ENCODE measurements around the gene MMP27. TPM values are rescaled to one million over a fixed set of nuclear protein-coding genes. Genes with fewer than 3 reads are reported as not detected.

The MMP27 gene
- total and polyA plus RNA-seq, 2 experiments from 2014 or later: not detected

DNA sequence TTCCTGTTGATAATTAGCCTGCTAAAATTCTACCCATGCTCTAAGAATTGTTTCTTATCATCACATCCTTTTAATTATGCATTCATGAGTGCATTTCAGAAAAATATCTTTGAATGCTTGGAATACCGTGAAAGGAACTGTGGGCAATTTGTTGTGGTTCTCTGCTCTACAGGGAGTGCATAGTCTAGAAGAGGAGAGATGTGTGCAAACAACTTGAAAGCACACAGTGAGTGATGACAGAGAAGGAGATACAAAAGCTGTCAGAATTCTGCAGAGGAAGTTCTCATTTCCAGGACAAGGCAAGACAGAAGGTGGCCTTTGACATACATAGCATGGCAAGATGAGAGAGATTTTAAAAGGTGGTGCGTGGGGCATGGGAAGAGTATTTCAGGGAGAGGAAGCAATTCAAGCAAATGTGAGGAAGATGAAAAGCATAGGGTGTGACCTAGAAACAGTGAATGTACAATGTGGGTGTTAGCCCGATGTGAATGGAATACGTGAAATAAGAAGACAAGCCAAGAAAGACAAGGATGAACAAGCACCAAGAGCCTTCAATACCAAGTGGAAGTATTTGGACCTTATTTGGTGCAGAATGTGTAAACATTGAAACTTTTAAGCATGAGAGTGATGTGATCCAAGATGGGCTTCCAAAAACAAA lies 14.2 kb upstream of the MMP27 start:
- Histone ChIP-seq H3K27me3 (no peaks in the 10 kb centered on the region), H3K9me2 (replicated peaks; ENCODE audit: insufficient read depth) (no peaks in the 10 kb centered on the region), H3K36me3 (replicated peaks; ENCODE audit: insufficient read depth, low read depth) (no peaks in the 10 kb centered on the region), H2AFZ (no peak overlapping the region), H3K4me2 (no peak overlapping the region), H3K79me2 (no peaks in the 10 kb centered on the region), H3K27ac (no peak overlapping the region), H3K9me3 (ENCODE audit: low read depth) (no peaks in the 10 kb centered on the region), H3K4me1 (ENCODE audit: insufficient read depth) (no peaks in the 10 kb centered on the region), H4K20me1 (ENCODE audit: insufficient read depth, poor library complexity, severe bottlenecking) (no peaks in the 10 kb centered on the region), H3K4me3 (no peak overlapping the region)
- TF ChIP-seq, protein P1, sequence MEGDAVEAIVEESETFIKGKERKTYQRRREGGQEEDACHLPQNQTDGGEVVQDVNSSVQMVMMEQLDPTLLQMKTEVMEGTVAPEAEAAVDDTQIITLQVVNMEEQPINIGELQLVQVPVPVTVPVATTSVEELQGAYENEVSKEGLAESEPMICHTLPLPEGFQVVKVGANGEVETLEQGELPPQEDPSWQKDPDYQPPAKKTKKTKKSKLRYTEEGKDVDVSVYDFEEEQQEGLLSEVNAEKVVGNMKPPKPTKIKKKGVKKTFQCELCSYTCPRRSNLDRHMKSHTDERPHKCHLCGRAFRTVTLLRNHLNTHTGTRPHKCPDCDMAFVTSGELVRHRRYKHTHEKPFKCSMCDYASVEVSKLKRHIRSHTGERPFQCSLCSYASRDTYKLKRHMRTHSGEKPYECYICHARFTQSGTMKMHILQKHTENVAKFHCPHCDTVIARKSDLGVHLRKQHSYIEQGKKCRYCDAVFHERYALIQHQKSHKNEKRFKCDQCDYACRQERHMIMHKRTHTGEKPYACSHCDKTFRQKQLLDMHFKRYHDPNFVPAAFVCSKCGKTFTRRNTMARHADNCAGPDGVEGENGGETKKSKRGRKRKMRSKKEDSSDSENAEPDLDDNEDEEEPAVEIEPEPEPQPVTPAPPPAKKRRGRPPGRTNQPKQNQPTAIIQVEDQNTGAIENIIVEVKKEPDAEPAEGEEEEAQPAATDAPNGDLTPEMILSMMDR (IDR thresholded peaks at IDR 0.05; ENCODE audit: poor library complexity): no peak
- 74% methylated on average over 4 of the region's 4 CpGs for WGBS (ENCODE audit: low lambda C conversion rate, missing lambda C conversion rate)
- DNase-seq (ENCODE audit: low spot score): no peak

DNA sequence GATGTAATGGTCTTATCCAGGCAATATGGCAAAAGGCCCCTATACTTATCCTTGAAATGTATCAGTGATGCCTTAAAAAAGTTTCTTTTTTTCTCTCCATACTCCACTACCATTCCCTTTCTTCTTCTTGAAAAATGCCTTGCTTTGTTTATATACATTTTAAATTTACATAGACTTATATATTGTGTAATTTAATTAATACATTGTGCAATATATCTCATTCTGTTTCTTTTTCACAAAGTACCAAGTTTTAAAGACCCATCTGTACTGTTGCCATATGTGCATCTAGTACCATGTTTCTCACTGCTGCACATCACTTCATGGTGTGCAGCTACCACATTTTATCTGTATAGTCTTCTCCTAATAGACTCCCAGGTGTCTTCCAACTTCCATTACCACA lies 11.7 kb upstream of the MMP27 start:
- H2AFZ ChIP-seq: no peak overlapping the region
- H3K4me3 ChIP-seq: no peak overlapping the region
- no peaks in the 10 kb centered on the region for H3K4me1 ChIP-seq (ENCODE audit: insufficient read depth)
- TF ChIP-seq, protein P1 (IDR thresholded peaks at IDR 0.05; ENCODE audit: poor library complexity): no peak
- no peak for TF ChIP-seq EZH2phosphoT487 (IDR thresholded peaks at IDR 0.05; ENCODE audit: low read depth, severe bottlenecking, unreplicated experiment)
- no peak for TF ChIP-seq EZH2 (IDR thresholded peaks at IDR 0.05; ENCODE audit: borderline replicate concordance)
- H3K79me2 ChIP-seq: no peaks in the 10 kb centered on the region
- DNase-seq (ENCODE audit: low spot score): no peak
- H3K4me2 ChIP-seq: no peak overlapping the region
- H4K20me1 ChIP-seq (ENCODE audit: insufficient read depth, poor library complexity, severe bottlenecking): no peaks in the 10 kb centered on the region
- H3K27ac ChIP-seq: no peak overlapping the region
- H3K9me3 ChIP-seq (ENCODE audit: low read depth): no peaks in the 10 kb centered on the region
- H3K27me3 ChIP-seq: no peaks in the 10 kb centered on the region
- no peaks in the 10 kb centered on the region for H3K36me3 ChIP-seq (replicated peaks; ENCODE audit: insufficient read depth, low read depth)
- no peaks in the 10 kb centered on the region for H3K9me2 ChIP-seq (replicated peaks; ENCODE audit: insufficient read depth)

DNA sequence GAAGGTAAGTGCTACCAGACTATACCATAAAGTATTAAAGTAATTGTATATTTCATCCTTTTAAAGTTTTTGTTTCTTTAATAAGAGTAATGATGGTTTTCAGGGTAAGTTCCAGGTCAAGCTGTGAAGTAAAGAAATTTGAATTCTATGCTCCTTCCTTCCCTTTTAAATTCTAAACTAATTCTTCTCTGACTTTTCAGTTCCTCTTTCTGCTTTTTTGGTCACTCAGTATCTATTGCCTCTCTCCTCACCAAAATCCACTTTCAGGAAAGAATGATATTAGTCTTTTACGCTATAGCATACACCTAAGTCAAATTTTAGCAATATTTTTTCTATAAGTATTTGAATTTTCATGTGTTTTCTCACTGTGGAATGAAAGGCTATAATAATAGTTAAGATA lies 11.0 kb upstream of the MMP27 start:
- Histone ChIP-seq H3K9me3 (ENCODE audit: low read depth) (no peaks in the 10 kb centered on the region), H3K27ac (no peak overlapping the region), H3K9me2 (replicated peaks; ENCODE audit: insufficient read depth) (no peaks in the 10 kb centered on the region), H4K20me1 (ENCODE audit: insufficient read depth, poor library complexity, severe bottlenecking) (no peaks in the 10 kb centered on the region), H3K27me3 (no peaks in the 10 kb centered on the region), H3K4me1 (ENCODE audit: insufficient read depth) (no peaks in the 10 kb centered on the region), H2AFZ (no peak overlapping the region), H3K36me3 (replicated peaks; ENCODE audit: insufficient read depth, low read depth) (no peaks in the 10 kb centered on the region), H3K4me3 (no peak overlapping the region), H3K4me2 (no peak overlapping the region), H3K79me2 (no peaks in the 10 kb centered on the region)
- DNase-seq (ENCODE audit: low spot score): no peak
- no peak for TF ChIP-seq EZH2 (IDR thresholded peaks at IDR 0.05; ENCODE audit: borderline replicate concordance)
- TF ChIP-seq, protein P1 (IDR thresholded peaks at IDR 0.05; ENCODE audit: poor library complexity): no peak
- TF ChIP-seq EZH2phosphoT487 (IDR thresholded peaks at IDR 0.05; ENCODE audit: low read depth, severe bottlenecking, unreplicated experiment): no peak
- 100% methylated on average over 1 of the region's 1 CpG for WGBS (ENCODE audit: low lambda C conversion rate, missing lambda C conversion rate)

DNA sequence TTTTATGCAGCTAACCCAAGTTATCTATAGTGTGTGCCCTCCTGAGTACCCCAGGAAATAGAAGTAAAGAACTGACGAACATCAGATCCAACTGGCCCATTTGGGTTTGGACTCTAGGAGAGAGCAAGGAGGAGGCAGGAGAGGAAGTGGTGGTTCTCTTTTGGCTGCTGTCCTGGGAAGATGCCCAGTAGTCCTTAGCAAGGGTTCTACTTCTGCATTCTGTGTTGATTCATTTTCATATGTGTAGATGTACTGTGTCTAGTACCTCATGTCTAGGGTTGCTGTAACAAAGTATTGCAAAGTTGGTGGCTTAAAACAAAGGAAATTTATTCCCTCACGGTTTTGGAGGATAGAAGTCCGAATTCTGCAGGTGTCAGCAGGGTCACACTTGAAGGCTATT lies 6.6 kb upstream of the MMP27 start:
- Histone ChIP-seq H3K9me3 (ENCODE audit: low read depth) (no peaks in the 10 kb centered on the region), H3K9me2 (replicated peaks; ENCODE audit: insufficient read depth) (no peaks in the 10 kb centered on the region), H3K27me3 (no peaks in the 10 kb centered on the region), H3K4me1 (ENCODE audit: insufficient read depth) (no peaks in the 10 kb centered on the region), H3K4me3 (no peak overlapping the region), H3K27ac (no peak overlapping the region), H4K20me1 (ENCODE audit: insufficient read depth, poor library complexity, severe bottlenecking) (no peaks in the 10 kb centered on the region), H2AFZ (no peak overlapping the region), H3K36me3 (replicated peaks; ENCODE audit: insufficient read depth, low read depth) (no peaks in the 10 kb centered on the region), H3K4me2 (no peak overlapping the region), H3K79me2 (no peaks in the 10 kb centered on the region)
- WGBS (ENCODE audit: low lambda C conversion rate, missing lambda C conversion rate): 83% methylated on average over 3 of the region's 3 CpGs
- TF ChIP-seq, protein P1 (IDR thresholded peaks at IDR 0.05; ENCODE audit: poor library complexity): no peak
- TF ChIP-seq EZH2phosphoT487 (IDR thresholded peaks at IDR 0.05; ENCODE audit: low read depth, severe bottlenecking, unreplicated experiment) (no peak), EZH2 (IDR thresholded peaks at IDR 0.05; ENCODE audit: borderline replicate concordance) (no peak)
- DNase-seq (ENCODE audit: low spot score): no peak
